GM08714 (cell line): ENCODE data around the gene KRTAP10-1.

Source experiments
- H3K4me3 ChIP-seq: fragments of 200-500 bp; sonication (Bioruptor generic); 2 replicates; pipeline ENCODE4 v1.5.1; 2014; ENCODE audit warnings: mild to moderate bottlenecking, low read length, inconsistent platforms
- ZNF274 ChIP-seq: IDR thresholded peaks from 2 replicates; pipeline ENCODE4 v1.6.1; 2012; ENCODE audit warnings: mild to moderate bottlenecking, low read depth, low read length

KRTAP10-1 gene

GRCh38 chr21:44530903-44531605 is 8.9 kb downstream of the KRTAP10-1 start:
- TF ChIP-seq ZNF274, result no peak
- H3K4me3 ChIP-seq, result no peak overlapping the region

DNA sequence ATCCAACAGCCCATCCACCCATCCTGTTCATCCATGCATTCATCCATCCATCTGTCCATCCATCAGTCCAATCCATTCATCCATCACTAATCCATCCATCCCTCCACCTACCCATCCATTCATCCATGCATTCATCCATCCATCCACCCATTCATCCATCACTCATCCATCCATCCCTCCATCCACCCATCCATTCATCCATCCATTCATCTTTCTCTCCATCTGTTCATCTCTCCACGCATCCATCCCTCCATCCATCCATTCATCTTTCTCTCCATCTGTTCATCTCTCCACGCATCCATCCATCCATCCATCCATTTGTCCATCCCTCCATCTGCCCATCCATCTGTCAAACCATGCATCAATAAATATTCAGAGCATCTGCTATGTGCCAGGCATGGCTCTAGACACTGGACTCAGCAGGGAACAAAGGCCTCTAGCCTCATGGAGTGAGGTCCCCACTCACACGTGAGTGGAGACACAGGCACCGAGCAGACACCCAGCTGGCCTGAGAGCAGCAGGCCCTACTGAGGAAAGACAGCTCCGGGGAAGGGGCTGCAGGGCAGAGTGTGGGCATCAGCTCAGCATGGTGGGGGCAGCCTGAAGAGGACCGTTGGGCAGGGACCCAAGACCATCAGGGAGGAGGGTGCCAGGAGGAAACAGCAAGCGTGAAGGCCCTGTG is 9.6 kb downstream of the KRTAP10-1 start:
- H3K4me3 ChIP-seq, result no peak overlapping the region
- TF ChIP-seq ZNF274, result no peak

DNA sequence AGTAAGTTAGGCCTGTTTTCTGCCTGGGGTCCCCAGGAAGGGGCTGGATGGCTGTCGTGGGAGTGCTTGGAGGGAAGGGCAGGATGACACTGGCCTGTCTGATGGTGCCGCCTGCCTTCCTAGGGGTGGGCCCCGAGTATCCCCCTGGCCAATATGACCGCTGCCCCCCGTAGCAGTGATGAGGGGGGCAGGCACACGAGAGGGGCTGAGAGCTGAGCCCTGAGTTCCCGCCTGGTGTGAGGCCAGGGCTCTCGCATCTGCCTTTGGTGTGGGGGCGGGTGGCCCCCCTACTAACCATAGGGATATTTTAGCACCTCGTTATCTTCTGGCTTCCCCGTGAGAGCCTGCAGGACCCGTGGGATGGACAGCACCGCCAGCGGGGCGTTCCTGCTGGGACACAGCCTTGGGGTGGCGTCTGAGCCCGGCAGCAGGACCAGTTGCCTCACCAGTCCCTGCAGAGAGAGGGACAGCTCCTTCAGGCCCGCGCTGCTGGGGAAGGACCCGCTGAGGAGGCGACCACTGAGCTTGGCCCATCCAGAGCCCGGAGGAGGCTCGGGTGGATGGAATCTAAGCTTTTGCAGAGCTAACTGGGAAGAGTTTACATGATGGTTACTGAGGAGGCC is 10.4 kb downstream of the KRTAP10-1 start:
- no peak for TF ChIP-seq ZNF274
- H3K4me3 ChIP-seq, result no peak overlapping the region

DNA sequence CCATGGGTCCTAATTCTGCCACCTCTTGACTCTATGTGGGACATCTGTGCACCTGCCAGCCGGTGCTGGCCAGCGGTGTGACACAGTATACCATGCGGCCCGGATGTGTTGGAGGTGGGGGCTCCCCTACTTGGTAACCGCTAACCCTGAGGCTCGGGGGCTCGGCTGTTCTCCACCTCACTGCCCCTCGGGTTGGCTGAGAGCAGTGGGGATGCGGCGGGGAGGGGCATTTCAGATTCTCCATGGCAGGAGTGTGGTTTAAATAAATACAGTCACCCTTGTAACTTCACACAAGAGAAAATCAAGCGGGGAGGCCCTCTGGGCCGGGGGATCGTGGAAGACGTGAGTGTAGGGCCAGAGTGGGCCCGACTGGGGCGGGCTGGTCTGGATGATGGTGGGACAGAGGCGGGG is 11.0 kb downstream of the KRTAP10-1 start:
- TF ChIP-seq ZNF274, result no peak
- no peak overlapping the region for H3K4me3 ChIP-seq

- no peak overlapping the region for H3K4me3 ChIP-seq
- no peak for TF ChIP-seq ZNF274
Measured at GRCh38 chr21:44528634-44528995, 11.4 kb downstream of the KRTAP10-1 start.

DNA sequence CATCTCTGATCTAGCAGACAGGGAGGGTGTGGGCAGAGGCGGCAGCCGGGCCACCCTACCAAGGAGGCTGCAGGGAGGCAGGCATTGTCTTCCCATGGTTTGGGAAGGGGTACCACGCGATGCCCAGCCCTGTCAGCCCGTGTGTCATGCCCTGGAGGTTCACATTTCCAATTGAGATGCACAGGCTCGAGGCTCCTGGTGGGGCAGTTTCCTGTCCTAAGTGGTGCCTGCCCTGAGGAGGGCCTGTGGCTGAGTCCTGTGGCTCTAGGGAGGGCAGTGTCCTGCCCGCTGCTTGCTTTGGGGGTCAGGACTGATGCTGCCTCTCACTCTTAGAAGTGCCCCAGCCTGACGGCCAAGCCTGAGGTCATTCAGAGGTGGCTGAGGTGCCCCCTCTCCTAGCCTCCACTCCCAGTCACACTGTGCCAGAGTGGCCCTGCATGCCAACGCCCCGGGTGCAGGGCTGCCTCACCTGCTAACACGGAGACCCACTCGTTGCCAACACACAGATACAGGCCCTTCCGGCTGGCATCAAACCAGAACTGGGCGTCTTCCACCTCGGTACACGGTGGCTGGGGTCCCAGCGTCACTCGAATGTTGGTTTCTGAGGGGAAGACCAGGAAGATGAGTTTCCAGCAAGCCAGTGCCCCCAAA is 11.9 kb downstream of the KRTAP10-1 start:
- TF ChIP-seq ZNF274, result no peak
- no peak overlapping the region for H3K4me3 ChIP-seq

- no peak overlapping the region for H3K4me3 ChIP-seq
- TF ChIP-seq ZNF274, result no peak
Measured at GRCh38 chr21:44527156-44527982, 12.6 kb downstream of the KRTAP10-1 start.

DNA sequence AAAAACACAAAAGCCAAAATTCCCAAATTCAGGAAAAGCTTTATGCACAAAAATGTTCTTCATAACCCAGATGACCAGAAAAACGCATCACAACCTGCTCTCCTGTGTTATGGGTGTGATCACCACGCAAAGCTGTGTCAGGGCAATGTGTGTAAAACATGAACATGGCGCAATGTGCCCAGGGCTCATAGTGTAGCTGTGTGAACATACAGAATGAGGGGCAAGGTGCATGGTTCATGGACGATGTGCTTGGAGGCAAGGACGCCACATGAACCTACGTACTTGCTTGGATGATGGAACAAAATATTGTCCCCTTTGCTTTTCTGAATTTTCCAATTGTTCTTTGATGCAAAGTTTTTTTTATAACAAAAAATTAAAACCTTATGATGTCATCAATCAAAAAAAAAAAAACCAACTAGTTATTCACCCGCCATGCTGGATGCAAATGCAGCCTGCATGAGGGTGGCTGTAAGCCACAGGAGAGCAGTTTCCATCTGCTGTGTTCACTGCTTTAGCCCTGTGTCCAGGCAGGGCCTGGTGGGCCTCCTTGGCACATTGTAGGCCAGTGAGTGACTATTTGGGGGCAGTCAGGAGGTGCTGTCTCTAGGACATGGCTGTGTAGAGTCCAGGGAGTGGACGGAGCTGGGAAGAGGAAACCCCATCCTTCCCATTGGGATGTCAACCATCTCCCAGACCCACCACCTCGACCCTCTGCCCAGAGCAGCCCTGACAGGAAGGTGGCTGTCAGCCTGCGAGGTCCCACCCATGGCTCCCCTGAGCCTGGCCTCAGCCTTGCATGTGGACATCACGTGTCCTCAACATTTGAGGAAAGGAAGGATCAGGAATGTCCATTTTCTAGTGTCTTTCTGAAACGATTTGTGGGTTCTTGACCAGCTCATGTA is 13.6 kb downstream of the KRTAP10-1 start:
- H3K4me3 ChIP-seq, result no peak overlapping the region
- TF ChIP-seq ZNF274, result no peak

DNA sequence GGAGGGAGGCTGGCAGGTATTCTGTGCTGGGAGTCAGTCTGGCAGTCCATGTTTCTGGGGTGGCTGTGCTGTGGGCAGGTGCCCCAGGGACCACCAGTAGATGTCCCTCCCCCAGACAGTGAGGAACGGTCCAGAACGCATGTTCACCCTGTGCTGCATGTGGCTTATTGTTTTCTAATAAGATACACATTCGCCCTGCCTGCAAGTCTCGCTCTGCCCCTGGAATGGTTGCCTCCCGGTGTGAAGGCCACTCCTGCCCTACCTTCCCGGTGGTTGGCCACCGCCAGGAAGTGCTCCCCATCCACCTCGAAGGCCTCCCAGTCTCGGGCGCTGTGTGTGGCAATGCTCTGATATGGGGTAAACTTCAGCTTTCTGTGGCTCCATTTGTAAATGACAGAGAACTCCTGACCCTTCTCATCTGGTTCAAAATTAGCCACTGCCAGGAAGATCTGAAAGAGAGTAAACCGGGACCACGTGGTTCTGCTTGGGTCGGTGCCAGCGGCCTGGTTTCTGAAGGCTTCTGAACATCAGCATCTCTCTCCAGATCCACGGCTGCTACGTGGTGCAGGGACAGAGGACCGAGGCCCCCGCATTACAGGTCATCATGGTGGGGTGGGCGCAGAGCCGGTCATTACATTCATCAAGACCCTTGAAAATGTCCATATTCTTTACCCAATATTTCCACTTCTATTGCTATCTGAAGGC is 14.5 kb downstream of the KRTAP10-1 start:
- no peak for TF ChIP-seq ZNF274
- no peak overlapping the region for H3K4me3 ChIP-seq

DNA sequence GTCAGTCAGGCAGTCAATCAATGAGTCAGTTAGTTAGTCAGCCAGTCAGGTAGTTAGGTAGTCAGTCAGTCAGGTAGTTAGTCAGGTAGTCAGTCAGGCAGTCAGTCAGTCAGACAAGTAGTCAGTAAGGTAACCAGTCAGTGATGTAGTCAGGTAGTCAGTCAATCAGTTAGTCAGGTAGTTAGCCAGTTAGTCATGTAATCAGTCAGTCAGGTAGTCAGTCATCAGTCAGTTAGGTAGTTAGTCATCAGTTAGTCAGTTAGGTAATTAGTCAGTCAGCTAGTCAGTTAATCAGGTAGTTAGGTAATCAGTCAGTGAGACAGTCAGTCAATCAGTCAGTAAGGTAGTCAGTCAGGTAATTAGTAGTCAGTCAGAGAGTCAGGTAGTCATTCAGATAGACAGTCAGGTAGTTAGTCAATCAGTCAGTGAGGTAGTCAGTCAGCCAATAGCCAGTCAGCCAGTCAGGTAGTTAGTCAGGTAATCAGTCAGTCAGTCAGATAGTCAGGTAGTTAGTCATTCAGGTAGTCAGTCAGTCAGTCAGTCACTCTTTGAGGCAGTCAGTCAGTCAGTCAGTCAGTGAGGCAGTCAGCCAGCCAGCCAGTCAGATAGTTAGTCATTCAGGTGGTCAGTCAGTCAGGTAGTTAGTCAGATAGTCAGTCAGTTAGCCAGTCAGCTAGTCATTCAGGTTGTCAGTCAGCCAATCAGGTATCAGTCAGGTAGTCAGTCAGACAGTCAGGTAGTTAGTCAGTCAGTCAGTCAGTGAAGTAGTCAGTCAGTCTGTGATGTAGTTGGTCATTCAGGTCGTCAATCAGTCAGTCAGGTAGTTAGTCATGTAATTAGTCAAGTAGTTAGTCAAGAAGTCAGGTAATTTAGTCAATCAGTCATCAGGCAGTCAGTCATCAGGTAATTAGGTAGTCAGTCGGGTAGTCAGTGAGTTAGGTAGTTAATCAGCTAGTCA is 15.3 kb downstream of the KRTAP10-1 start:
- TF ChIP-seq ZNF274, result no peak
- no peak overlapping the region for H3K4me3 ChIP-seq
